GM21528 (cell line): ENCODE results near the gene NOP56.
"Not testable (repeated sequence)": the region's sequence is repeated elsewhere in the genome, so short reads cannot be mapped to it uniquely, and the experiment has no call there.

Source experiments
- ATAC-seq: cut with Tn5 transposase; IDR thresholded peaks from one replicate; pipeline ENCODE4 v1.9.1; 2021; ENCODE audit warnings: mild to moderate bottlenecking, moderate library complexity; ENCODE audit not compliant: unreplicated experiment, low FRiP score

NOP56 gene

GRCh38 chr20:2680046-2680445 is 27.6 kb downstream of the NOP56 start:
- no peak for ATAC-seq

GRCh38 chr20:2682040-2682439 is 29.6 kb downstream of the NOP56 start:
- not testable (repeated sequence) for ATAC-seq

- not testable (repeated sequence) for ATAC-seq
Measured at GRCh38 chr20:2684817-2685216, 32.4 kb downstream of the NOP56 start.

- no peak for ATAC-seq
Measured at GRCh38 chr20:2687514-2687913, 35.1 kb downstream of the NOP56 start.

GRCh38 chr20:2688041-2688591 is 35.7 kb downstream of the NOP56 start:
- ATAC-seq = no peak

- no peak for ATAC-seq
Measured at GRCh38 chr20:2690213-2690612, 37.8 kb downstream of the NOP56 start.

- ATAC-seq = no peak
Measured at GRCh38 chr20:2690718-2691117, 38.3 kb downstream of the NOP56 start.

GRCh38 chr20:2691127-2691526 is 38.7 kb downstream of the NOP56 start:
- ATAC-seq = no peak

GRCh38 chr20:2691663-2692035 is 39.2 kb downstream of the NOP56 start:
- ATAC-seq = no peak

GRCh38 chr20:2692036-2692885 is 39.8 kb downstream of the NOP56 start, which contains the start of gene EBF4:
Gene EBF4 (plus strand): TSS chr20:2692780. CDS start chr20:2693646, 866 bp downstream.
- no peak for ATAC-seq

- no peak for ATAC-seq
Measured at GRCh38 chr20:2692886-2693285, 40.5 kb downstream of the NOP56 start.

GRCh38 chr20:2693286-2694007 is 41.0 kb downstream of the NOP56 start:
- no peak for ATAC-seq

GRCh38 chr20:2694008-2694471 is 41.6 kb downstream of the NOP56 start:
- ATAC-seq = no peak

GRCh38 chr20:2694519-2694918 is 42.1 kb downstream of the NOP56 start:
- ATAC-seq = no peak

GRCh38 chr20:2695206-2695983 is 43.0 kb downstream of the NOP56 start:
- no peak for ATAC-seq

- not testable (repeated sequence) for ATAC-seq
Measured at GRCh38 chr20:2695984-2696525, 43.6 kb downstream of the NOP56 start.

GRCh38 chr20:2696646-2697045 is 44.2 kb downstream of the NOP56 start:
- no peak for ATAC-seq

- no peak for ATAC-seq
Measured at GRCh38 chr20:2697768-2698167, 45.3 kb downstream of the NOP56 start.

GRCh38 chr20:2698186-2698817 is 45.9 kb downstream of the NOP56 start:
- no peak for ATAC-seq

GRCh38 chr20:2698912-2699311 is 46.5 kb downstream of the NOP56 start:
- ATAC-seq = no peak
